OCI-LY7 (cell line): Measurements from ENCODE around the gene C9orf78.

Experiments used
- CTCF ChIP-seq: fragments of 200-600 bp; sonication (generic); conservative IDR thresholded peaks from 2 replicates; pipeline ENCODE4 v1.5.1; 2014; ENCODE audit warnings: mild to moderate bottlenecking, antibody characterized with exemption, low read length, moderate library complexity, mixed read lengths
- EZH2phosphoT487 ChIP-seq: fragments of 200-600 bp; sonication (generic); IDR thresholded peaks from 2 replicates; pipeline ENCODE4 v1.6.1; 2018; ENCODE audit warnings: low read depth, borderline replicate concordance, mild to moderate bottlenecking, mixed run types, antibody characterized with exemption, low read length, moderate library complexity, mixed read lengths

- TF ChIP-seq CTCF (no peak), EZH2phosphoT487 (no peak)
These were observed 6.1 kb downstream of the C9orf78 start for GRCh38 chr9:129828969-129829368.
